Measurements from ENCODE around the gene PERP.

- TF ChIP-seq CTCF (IDR thresholded peaks at IDR 0.05; ENCODE audit: poor library complexity, severe bottlenecking) (no peak), SMC3 (conservative IDR thresholded peaks at IDR 0.05; ENCODE audit: poor library complexity) (no peak), RAD21 (conservative IDR thresholded peaks at IDR 0.05) (no peak), TAF1 (IDR thresholded peaks at IDR 0.05; ENCODE audit: low read depth) (no peak)
These were observed 2.5 kb downstream of the PERP start for GRCh38 chr6:138104618-138105213.

Data from neural cell (in vitro differentiated cells).